Hematopoietic multipotent progenitor cell treated with erythropoietin and hydrocortisone succinate and interleukin-3 and kit ligand, for 4 days (in vitro differentiated cells): ENCODE data around the gene MAST4.
A peak's percentile ranks its signal among the peaks of the same experiment; 100 is the strongest.
"Not testable (repeated sequence)": the region's sequence is repeated elsewhere in the genome, so short reads cannot be mapped to it uniquely, and the experiment has no call there.

ENCODE experiments used
- DNase-seq: peaks from one replicate; pipeline ENCODE4 v3.0.0-alpha.2; 2015

Gene MAST4

GRCh38 chr5:66752668-66753067, 156.5 kb downstream of the MAST4 start:
- DNase-seq = not testable (repeated sequence)

GRCh38 chr5:66757219-66757833, 161.1 kb downstream of the MAST4 start:
- peak; percentile 90 for DNase-seq

GRCh38 chr5:66757834-66758371, 161.7 kb downstream of the MAST4 start:
- no peak for DNase-seq

GRCh38 chr5:66769030-66769733, 173.0 kb downstream of the MAST4 start:
- DNase-seq = no peak

DNA sequence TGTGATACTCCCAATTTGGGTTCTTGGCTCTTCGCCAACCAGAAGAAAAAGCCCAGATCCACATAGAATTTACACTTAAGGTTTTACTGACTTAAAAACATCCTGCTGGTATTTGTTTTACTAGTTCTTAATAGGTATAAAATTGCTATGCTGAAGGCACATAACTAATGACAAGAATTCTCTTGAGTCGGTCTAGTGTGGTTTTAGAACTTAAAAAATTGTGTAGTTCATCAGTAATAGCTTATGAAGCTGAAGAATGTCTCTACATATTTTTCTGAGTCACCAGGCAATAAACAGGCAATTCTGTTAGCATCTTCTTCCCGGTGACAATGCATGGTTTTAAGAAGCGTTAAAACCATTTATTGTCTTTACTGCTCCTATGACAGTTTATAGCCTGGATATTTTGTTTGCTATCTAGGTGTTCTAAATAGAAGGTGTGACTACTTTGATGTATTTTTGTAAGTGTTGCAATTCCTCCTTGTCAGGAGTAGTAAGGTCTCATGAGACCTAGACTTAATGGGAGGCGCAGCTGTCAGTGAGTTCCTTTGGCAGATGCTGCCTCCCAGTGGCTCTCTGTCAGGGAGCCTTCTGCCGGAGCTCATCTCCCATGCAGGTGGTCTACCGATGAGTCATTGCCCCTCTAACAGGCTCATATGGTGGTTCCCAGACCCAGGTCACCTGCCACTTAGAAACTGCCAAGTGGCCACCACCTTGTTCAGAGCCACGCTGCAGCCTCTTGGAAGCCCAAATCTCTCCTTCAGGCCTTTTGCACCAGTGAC, 173.8 kb downstream of the MAST4 start:
- DNase-seq = peak; percentile 31

- no peak for DNase-seq
These were observed 181.7 kb downstream of the MAST4 start for GRCh38 chr5:66777868-66778267.

DNA sequence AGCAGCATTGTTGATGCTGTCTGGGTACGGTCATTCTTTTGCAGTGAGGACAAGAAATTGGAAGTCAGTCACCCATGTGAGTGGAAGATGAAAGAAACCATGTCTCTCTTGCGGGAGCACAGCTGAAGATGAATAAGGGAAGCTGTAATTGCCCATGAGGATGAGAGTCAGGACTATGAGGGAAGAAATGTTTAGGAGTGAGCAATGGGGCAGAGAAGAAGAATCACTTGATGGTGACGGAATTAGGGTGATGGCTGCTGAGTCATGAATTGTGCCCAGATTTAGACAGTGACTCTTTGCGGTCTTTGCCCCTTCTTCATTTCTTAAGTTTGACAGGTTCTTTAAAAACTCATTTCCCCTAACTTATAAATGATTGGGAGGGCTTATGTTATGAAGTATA, 183.3 kb downstream of the MAST4 start:
- DNase-seq = no peak

GRCh38 chr5:66788556-66788955, 192.4 kb downstream of the MAST4 start:
- no peak for DNase-seq

- DNase-seq = no peak
These were observed 193.2 kb downstream of the MAST4 start for GRCh38 chr5:66789434-66789833.

- DNase-seq = no peak
These were observed 196.9 kb downstream of the MAST4 start for GRCh38 chr5:66793049-66793448.

- no peak for DNase-seq
These were observed 199.5 kb downstream of the MAST4 start for GRCh38 chr5:66795682-66796081.

DNA sequence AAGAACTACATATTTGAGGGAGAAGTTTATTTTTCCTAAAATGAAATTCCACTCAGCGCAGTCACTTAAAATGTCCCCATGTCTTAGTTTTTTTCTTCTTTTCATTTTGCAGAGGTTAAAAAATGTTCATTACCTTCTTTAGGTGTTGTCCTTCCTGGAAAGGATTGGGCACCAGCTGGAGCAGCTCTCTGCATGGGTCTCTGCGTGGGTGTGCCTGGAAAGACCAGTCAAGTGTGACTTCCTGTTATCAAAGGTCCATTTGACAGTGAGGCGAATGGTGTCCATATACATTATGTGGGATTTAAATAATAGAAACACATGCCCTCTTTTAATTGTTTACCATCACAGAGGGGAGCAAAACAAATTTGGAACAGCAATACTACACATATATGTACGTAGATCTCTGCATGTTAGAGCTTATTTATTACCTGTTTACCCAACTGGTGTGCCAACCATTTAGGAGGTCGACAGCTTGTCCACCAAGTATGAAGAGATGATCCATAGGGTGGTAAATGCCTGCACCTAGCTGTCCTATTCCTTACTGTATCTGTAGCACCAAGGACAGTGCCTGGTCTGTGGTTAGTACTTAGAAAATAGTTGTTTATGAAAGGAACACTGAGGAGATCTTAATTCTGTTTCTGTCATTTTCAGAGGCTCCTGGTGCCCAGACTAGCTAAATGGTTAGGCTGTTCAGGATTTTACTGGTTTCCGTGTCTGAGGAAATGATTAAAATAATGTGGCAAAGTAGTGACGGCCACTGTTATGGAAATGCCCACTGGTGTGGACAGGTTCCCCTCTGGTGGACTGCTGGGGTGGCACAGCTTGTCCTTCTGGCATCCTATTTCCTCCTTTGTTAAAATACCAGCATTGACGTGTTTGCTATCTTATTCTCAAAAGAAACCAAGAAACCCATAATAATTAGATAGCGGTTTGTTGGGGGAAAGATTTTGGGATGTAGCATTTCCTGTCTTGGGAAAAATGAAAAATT, 200.4 kb downstream of the MAST4 start:
- peak; percentile 32 for DNase-seq

GRCh38 chr5:66802941-66803340, 206.7 kb downstream of the MAST4 start:
- DNase-seq = no peak

DNA sequence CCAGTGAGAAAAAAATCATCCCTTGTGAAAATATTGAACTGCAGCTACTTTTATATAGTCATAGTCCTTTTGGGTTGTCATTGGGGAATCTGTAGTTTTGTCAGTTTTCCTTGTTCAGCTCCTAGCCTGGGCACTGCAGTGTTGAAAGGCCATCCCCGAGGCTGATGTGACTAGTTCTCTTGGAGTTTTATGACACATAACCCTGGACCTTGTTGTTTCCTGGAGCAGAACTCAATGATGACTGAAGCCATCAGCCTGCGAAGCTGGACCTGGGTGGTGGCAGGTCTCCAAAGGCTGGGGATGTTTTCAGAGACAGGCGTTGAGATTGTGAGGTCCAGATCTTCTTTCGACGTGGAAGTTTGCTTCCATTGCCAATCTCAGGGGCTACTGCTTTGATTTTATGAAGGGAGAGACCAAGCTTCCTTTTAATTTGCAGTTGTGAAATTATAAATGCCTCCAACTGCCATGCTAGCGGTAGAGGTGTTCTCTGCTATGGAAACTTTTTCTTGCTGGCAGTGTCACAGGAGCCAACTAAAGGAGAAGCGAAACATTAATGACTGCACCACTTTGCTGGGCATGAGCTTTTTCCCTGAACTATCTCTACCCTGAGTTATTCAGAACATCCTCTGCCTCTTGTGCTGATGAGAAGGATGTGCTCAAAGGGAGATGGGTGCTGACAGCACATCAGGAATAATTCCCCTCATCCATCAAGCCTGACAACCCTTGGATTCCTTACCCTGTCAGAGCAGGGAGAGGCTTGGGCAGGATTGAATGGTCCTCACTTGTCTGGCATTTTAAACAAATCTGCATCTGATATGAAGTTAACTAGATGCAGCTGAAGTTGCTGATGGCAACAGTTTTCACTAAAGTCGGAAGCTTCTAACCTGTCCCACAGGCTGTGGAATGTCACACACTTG, 209.6 kb downstream of the MAST4 start:
- no peak for DNase-seq

GRCh38 chr5:66807743-66808142, 211.6 kb downstream of the MAST4 start:
- DNase-seq = no peak

- DNase-seq = no peak
These were observed 212.5 kb downstream of the MAST4 start for GRCh38 chr5:66808663-66809062.

- DNase-seq = no peak
These were observed 214.0 kb downstream of the MAST4 start for GRCh38 chr5:66810151-66810550.

- peak; percentile 59 for DNase-seq
These were observed 214.7 kb downstream of the MAST4 start for GRCh38 chr5:66810848-66811261.

- DNase-seq = peak; percentile 75
These were observed 216.1 kb downstream of the MAST4 start for GRCh38 chr5:66812291-66812690.

DNA sequence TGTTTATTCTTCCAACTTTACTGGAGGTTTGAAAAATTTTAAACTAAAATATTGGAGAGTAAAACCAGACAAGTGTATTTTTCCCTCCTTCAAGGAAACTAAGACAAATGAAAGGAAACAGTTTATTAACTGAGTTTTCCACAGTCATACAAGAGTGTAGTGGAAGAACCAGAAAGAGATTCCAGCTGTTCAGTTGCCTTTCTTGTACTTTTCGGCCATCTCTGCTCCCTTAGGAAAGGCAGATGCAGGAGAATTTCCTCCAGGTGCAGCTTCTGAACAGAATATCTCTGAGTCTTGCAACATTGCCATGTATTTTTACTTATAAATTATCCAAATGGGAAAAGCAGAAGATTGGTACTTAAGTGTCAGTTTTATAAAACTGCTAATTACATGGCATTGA, 217.1 kb downstream of the MAST4 start:
- no peak for DNase-seq
